PC-9 (cell line): ENCODE results near the gene LIAS. TPM values are rescaled to one million over a fixed set of nuclear protein-coding genes. Genes with fewer than 3 reads are reported as not detected.

Source experiments
- BruUV-seq: library from RNA; stranded (reverse); fragments of 400-500 nt; replicated peaks from 2 replicates; lab custom pipeline; 2021; lab: Mats Ljungman, UMichigan
- CTCF ChIA-PET: fragments of 300-600 bp; sonication (Branson Sonifier 250); formaldehyde crosslinking; loops from one replicate; lab custom pipeline; 2022; ENCODE audit warnings: antibody characterized with exemption; lab: Charles Lee
- POLR2A ChIA-PET: fragments of 300-600 bp; sonication (Branson Sonifier 250); formaldehyde crosslinking; loops from one replicate; lab custom pipeline; 2022; ENCODE audit warnings: antibody characterized with exemption; ENCODE audit not compliant: unreplicated experiment; lab: Charles Lee
- DNase-seq, 2 experiments: peaks; one replicate each; pipeline versions ENCODE4 v3.0.0 to v3.0.0-alpha.2; 2015 to 2022; ENCODE audit warnings: mixed read lengths in 1 of 2
- H2AFZ ChIP-seq: fragments of 200-600 bp; sonication (generic); 2 replicates; pipeline ENCODE4 v1.8.1; 2017; ENCODE audit warnings: antibody characterized with exemption
- H3F3A ChIP-seq: fragments of 200-600 bp; sonication (generic); 2 replicates; pipeline ENCODE4 v1.8.1; 2017; ENCODE audit warnings: antibody characterized with exemption, mild to moderate bottlenecking, low read depth; ENCODE audit not compliant: insufficient read depth
- H3K27ac ChIP-seq: fragments of 200-600 bp; sonication (generic); 2 replicates; pipeline ENCODE4 v1.6.1; 2016; ENCODE audit warnings: mixed run types
- H3K27me3 ChIP-seq: fragments of 200-600 bp; sonication (generic); 2 replicates; pipeline ENCODE4 v1.6.1; 2016; ENCODE audit warnings: low read depth, mixed run types; ENCODE audit not compliant: insufficient read depth
- H3K36me3 ChIP-seq: fragments of 200-600 bp; sonication (generic); 2 replicates; pipeline ENCODE4 v1.6.1; 2016; ENCODE audit warnings: low read depth, mixed run types
- H3K4me1 ChIP-seq: fragments of 200-600 bp; sonication (generic); replicated peaks from 2 replicates; pipeline ENCODE4 v1.6.1; 2016; ENCODE audit warnings: mixed run types; ENCODE audit not compliant: insufficient read depth
- H3K4me2 ChIP-seq: fragments of 200-600 bp; sonication (generic); 2 replicates; pipeline ENCODE4 v1.6.1; 2017; ENCODE audit warnings: mixed run types
- H3K4me3 ChIP-seq: fragments of 200-600 bp; sonication (generic); 2 replicates; pipeline ENCODE4 v1.6.1; 2016; ENCODE audit warnings: mixed run types
- H3K79me2 ChIP-seq: fragments of 200-600 bp; sonication (generic); 2 replicates; pipeline ENCODE4 v1.6.1; 2017; ENCODE audit warnings: low read depth, mixed run types
- H3K9me2 ChIP-seq: fragments of 200-600 bp; sonication (generic); 2 replicates; pipeline ENCODE4 v1.8.1; 2017; ENCODE audit warnings: mild to moderate bottlenecking; ENCODE audit not compliant: insufficient read depth
- H3K9me3 ChIP-seq: fragments of 200-600 bp; sonication (generic); 2 replicates; pipeline ENCODE4 v1.8.1; 2016; ENCODE audit warnings: low read depth; ENCODE audit not compliant: insufficient read depth
- H4K20me1 ChIP-seq: fragments of 200-600 bp; sonication (generic); 2 replicates; pipeline ENCODE4 v1.8.1; 2017; ENCODE audit not compliant: insufficient read depth
- CTCF ChIP-seq: fragments of 200-600 bp; sonication (generic); conservative IDR thresholded peaks from 2 replicates; pipeline ENCODE4 v1.6.1; 2017; ENCODE audit warnings: mixed run types, antibody characterized with exemption, mild to moderate bottlenecking, moderate library complexity
- EZH2 ChIP-seq: fragments of 200-600 bp; sonication (generic); IDR thresholded peaks from 2 replicates; pipeline ENCODE4 v1.8.0; 2017; ENCODE audit warnings: antibody characterized with exemption, low read depth
- intact Hi-C: fragments of 100-400 bp; cut with micrococcal nuclease; formaldehyde crosslinking; loops from one replicate; pipeline ENCODE4 v1.10.0; 2022; ENCODE audit not compliant: unreplicated experiment
- total RNA-seq: library from RNA; stranded (reverse); gene quantifications from 2 replicates; pipeline ENCODE4 v1.2.3, GENCODE V29; 2021

LIAS gene
- total RNA-seq, 1 experiment from 2014 or later: 16.4 TPM

DNA sequence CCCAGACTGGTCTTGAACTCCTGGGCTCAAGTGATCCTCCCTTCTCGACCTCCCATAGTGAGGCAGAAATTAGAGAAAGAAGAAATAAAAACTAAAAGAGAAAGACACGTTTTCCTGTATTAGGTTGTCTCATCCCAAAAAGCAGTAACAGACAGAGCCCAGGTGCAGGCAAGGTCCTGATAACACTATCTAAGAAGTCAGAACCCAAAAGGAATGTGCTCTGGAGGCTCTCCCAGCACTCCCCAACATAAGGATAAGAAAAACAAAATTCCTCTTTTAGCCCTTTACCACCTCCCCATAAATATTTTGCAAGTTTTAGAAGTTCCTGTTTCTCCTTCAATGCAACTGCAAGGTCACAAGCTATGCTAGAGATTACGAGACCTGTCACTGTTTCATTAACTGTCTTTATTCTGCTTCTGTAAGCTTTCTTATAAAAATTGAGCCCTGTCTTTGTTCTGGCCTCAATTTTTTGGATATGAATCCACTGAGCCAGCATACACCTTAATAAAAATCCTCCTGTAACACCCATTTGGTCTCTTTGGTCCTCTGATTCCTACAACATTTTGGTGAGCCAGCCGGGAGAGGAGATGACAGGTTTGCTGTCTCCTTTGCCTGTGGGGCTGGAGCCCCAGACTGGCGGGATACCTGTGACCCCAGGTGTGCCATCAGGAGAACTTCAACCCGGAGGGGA lies 25.9 kb downstream of the LIAS start:
- Histone ChIP-seq H3K9me3 (no peaks in the 10 kb centered on the region), H3K79me2 (no peaks in the 10 kb centered on the region), H3K9me2 (no peaks in the 10 kb centered on the region), H3K36me3 (no peaks in the 10 kb centered on the region), H3K4me1 (no peaks in the 10 kb centered on the region), H4K20me1 (no peaks in the 10 kb centered on the region), H3K4me2 (no peak overlapping the region), H2AFZ (no peak overlapping the region), H3F3A (no peaks in the 10 kb centered on the region), H3K27me3 (no peaks in the 10 kb centered on the region), H3K27ac (no peak overlapping the region), H3K4me3 (no peak overlapping the region)
- BruUV-seq: no TSS peak
- no peak for DNase-seq
- intact Hi-C loops: no loop called here
- TF ChIP-seq CTCF (no peak), EZH2 (no peak)
- CTCF ChIA-PET: no interaction called here
- POLR2A ChIA-PET: interaction anchor here (0.6 kb wide), 1 partner anchor 14 kb away, joined by 3 read pairs; no protein-coding TSS in a partner anchor

- H3K27ac ChIP-seq: no peak overlapping the region
- intact Hi-C loops: no loop called here
- ChIA-PET CTCF (no interaction called here), POLR2A (no interaction called here)
- no peaks in the 10 kb centered on the region for H3K36me3 ChIP-seq
- H2AFZ ChIP-seq: no peak overlapping the region
- BruUV-seq: no TSS peak
- no peaks in the 10 kb centered on the region for H3K4me1 ChIP-seq
- H3K9me3 ChIP-seq: no peaks in the 10 kb centered on the region
- no peak overlapping the region for H3K4me2 ChIP-seq
- H3K79me2 ChIP-seq: no peaks in the 10 kb centered on the region
- no peaks in the 10 kb centered on the region for H4K20me1 ChIP-seq
- no peaks in the 10 kb centered on the region for H3F3A ChIP-seq
- no peaks in the 10 kb centered on the region for H3K27me3 ChIP-seq
- no peaks in the 10 kb centered on the region for H3K9me2 ChIP-seq
- DNase-seq: no peak
- TF ChIP-seq CTCF (no peak), EZH2 (no peak)
- H3K4me3 ChIP-seq: no peak overlapping the region
Observed at GRCh38 chr4:39486221-39486804, 27.5 kb downstream of the LIAS start.

DNA sequence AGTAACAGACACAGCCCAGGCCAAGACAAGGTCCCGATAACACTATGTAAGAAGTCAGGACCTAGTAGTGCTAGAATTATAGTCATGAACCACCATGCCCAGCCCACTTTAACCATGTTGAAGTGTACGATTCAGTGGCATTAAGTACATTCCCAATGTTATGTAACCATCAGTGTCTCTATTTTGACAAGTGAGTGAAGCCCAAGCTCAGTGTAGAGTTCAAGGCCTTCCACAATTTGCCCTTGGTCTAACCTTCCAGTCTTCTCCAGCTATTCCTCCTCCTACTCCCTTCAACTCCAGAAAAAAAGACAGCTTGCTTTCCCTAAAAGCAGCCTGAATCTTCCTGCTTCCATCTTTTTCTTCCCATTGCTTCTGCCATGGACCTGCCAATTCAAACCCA lies 31.5 kb downstream of the LIAS start:
- Histone ChIP-seq H3K27ac (no peak overlapping the region), H3F3A (peaks cover 4% of the 10 kb centered on the region), H3K79me2 (no peaks in the 10 kb centered on the region), H3K9me2 (no peaks in the 10 kb centered on the region), H3K4me3 (no peak overlapping the region), H3K9me3 (no peaks in the 10 kb centered on the region), H3K36me3 (no peaks in the 10 kb centered on the region), H4K20me1 (no peaks in the 10 kb centered on the region), H3K27me3 (no peaks in the 10 kb centered on the region), H2AFZ (no peak overlapping the region), H3K4me2 (no peak overlapping the region), H3K4me1 (peaks cover 8% of the 10 kb centered on the region)
- ChIA-PET POLR2A (no interaction called here), CTCF (no interaction called here)
- no TSS peak for BruUV-seq
- intact Hi-C loops: no loop called here
- TF ChIP-seq CTCF (no peak), EZH2 (no peak)
- no peak for DNase-seq
